ENCODE results near the gene CASP1.
"Not testable (repeated sequence)": the region's sequence is repeated elsewhere in the genome, so short reads cannot be mapped to it uniquely, and the experiment has no call there.

Gene CASP1

GRCh38 chr11:105063245-105063941 is 28.4 kb upstream of the CASP1 start:
- not testable (repeated sequence) for H3K79me1 ChIP-seq (replicated peaks; ENCODE audit: low read length, poor library complexity, severe bottlenecking); H2BK12ac ChIP-seq (ENCODE audit: low read length in 2 of 2); H3K9me3 ChIP-seq (ENCODE audit: control insufficient read depth, low read length); H3K14ac ChIP-seq (ENCODE audit: low read length in 2 of 2); H3K9ac ChIP-seq (ENCODE audit: low read length); H3K4me1 ChIP-seq (ENCODE audit: control insufficient read depth, insufficient read depth, low read depth, low read length); H3K27me3 ChIP-seq (ENCODE audit: control insufficient read depth in 1 of 2, insufficient read depth in 1 of 2, low read length in 2 of 2); H2BK5ac ChIP-seq (ENCODE audit: low read depth, low read length, poor library complexity, severe bottlenecking); H3K27ac ChIP-seq (ENCODE audit: low read length, poor library complexity, severe bottlenecking); H4K8ac ChIP-seq (ENCODE audit: low read length); H3K4ac ChIP-seq (ENCODE audit: low read depth in 1 of 2, low read length in 2 of 2); H2BK15ac ChIP-seq (ENCODE audit: low read depth, poor library complexity, severe bottlenecking); H3K23ac ChIP-seq (ENCODE audit: low read length in 2 of 2); H3K18ac ChIP-seq (ENCODE audit: low read depth in 1 of 2, low read length in 2 of 2); H3K4me2 ChIP-seq (ENCODE audit: low read length, poor library complexity, severe bottlenecking); H3K36me3 ChIP-seq (ENCODE audit: control insufficient read depth in 1 of 2, insufficient read depth in 2 of 2, low read depth in 1 of 2, low read length in 2 of 2); H2AFZ ChIP-seq (ENCODE audit: low read depth, low read length); H4K91ac ChIP-seq (ENCODE audit: low read length); H2BK120ac ChIP-seq (ENCODE audit: low read depth, low read length); DNase-seq; H2AK5ac ChIP-seq (ENCODE audit: low read length, severe bottlenecking)
- 54% methylated on average over 6 of the region's 9 CpGs for WGBS
- peak overlapping the region in 1 of 2 experiments; percentile 42 for H3K4me3 ChIP-seq (ENCODE audit: insufficient read depth in 1 of 2, low read depth in 1 of 2, low read length in 2 of 2)

GRCh38 chr11:105057432-105057831 is 22.5 kb upstream of the CASP1 start:
- H3K4me2 ChIP-seq (ENCODE audit: low read length, poor library complexity, severe bottlenecking) = no peak overlapping the region
- H4K8ac ChIP-seq (ENCODE audit: low read length) = no peak overlapping the region
- no peak overlapping the region for H2AK5ac ChIP-seq (ENCODE audit: low read length, severe bottlenecking)
- no peaks in the 10 kb centered on the region for H3K27me3 ChIP-seq (ENCODE audit: control insufficient read depth in 1 of 2, insufficient read depth in 1 of 2, low read length in 2 of 2)
- H3K18ac ChIP-seq (ENCODE audit: low read depth in 1 of 2, low read length in 2 of 2) = no peak overlapping the region
- H3K9ac ChIP-seq (ENCODE audit: low read length) = no peak overlapping the region
- H3K23ac ChIP-seq (ENCODE audit: low read length in 2 of 2) = no peak overlapping the region
- H3K4me1 ChIP-seq (ENCODE audit: control insufficient read depth, insufficient read depth, low read depth, low read length) = no peaks in the 10 kb centered on the region
- no peak overlapping the region for H3K27ac ChIP-seq (ENCODE audit: low read length, poor library complexity, severe bottlenecking)
- no peak overlapping the region for H2BK5ac ChIP-seq (ENCODE audit: low read depth, low read length, poor library complexity, severe bottlenecking)
- H3K9me3 ChIP-seq (ENCODE audit: control insufficient read depth, low read length) = no peaks in the 10 kb centered on the region
- no CpG with 5 or more reads among the region's 4 CpGs for WGBS
- no peak overlapping the region for H3K4me3 ChIP-seq (ENCODE audit: insufficient read depth in 1 of 2, low read depth in 1 of 2, low read length in 2 of 2)
- no peak overlapping the region for H2BK15ac ChIP-seq (ENCODE audit: low read depth, poor library complexity, severe bottlenecking)
- H3K79me1 ChIP-seq (replicated peaks; ENCODE audit: low read length, poor library complexity, severe bottlenecking) = no peaks in the 10 kb centered on the region
- no peak overlapping the region for H2BK12ac ChIP-seq (ENCODE audit: low read length in 2 of 2)
- H3K4ac ChIP-seq (ENCODE audit: low read depth in 1 of 2, low read length in 2 of 2) = no peak overlapping the region
- no peak for DNase-seq
- H3K36me3 ChIP-seq (ENCODE audit: control insufficient read depth in 1 of 2, insufficient read depth in 2 of 2, low read depth in 1 of 2, low read length in 2 of 2) = no peaks in the 10 kb centered on the region
- no peak overlapping the region for H3K14ac ChIP-seq (ENCODE audit: low read length in 2 of 2)
- no peak overlapping the region for H4K91ac ChIP-seq (ENCODE audit: low read length)
- H2BK120ac ChIP-seq (ENCODE audit: low read depth, low read length) = no peak overlapping the region
- no peak overlapping the region for H2AFZ ChIP-seq (ENCODE audit: low read depth, low read length)

GRCh38 chr11:105056446-105056845 is 21.5 kb upstream of the CASP1 start:
- Histone ChIP-seq H3K14ac (ENCODE audit: low read length in 2 of 2) (no peak overlapping the region), H3K4ac (ENCODE audit: low read depth in 1 of 2, low read length in 2 of 2) (no peak overlapping the region), H3K4me1 (ENCODE audit: control insufficient read depth, insufficient read depth, low read depth, low read length) (no peaks in the 10 kb centered on the region), H3K27ac (ENCODE audit: low read length, poor library complexity, severe bottlenecking) (no peak overlapping the region), H2BK15ac (ENCODE audit: low read depth, poor library complexity, severe bottlenecking) (no peak overlapping the region), H3K36me3 (ENCODE audit: control insufficient read depth in 1 of 2, insufficient read depth in 2 of 2, low read depth in 1 of 2, low read length in 2 of 2) (no peaks in the 10 kb centered on the region), H2AK5ac (ENCODE audit: low read length, severe bottlenecking) (no peak overlapping the region), H4K8ac (ENCODE audit: low read length) (no peak overlapping the region), H2BK120ac (ENCODE audit: low read depth, low read length) (no peak overlapping the region), H3K4me3 (ENCODE audit: insufficient read depth in 1 of 2, low read depth in 1 of 2, low read length in 2 of 2) (no peak overlapping the region), H4K91ac (ENCODE audit: low read length) (no peak overlapping the region), H2AFZ (ENCODE audit: low read depth, low read length) (no peak overlapping the region), H3K9ac (ENCODE audit: low read length) (no peak overlapping the region), H2BK5ac (ENCODE audit: low read depth, low read length, poor library complexity, severe bottlenecking) (no peak overlapping the region), H2BK12ac (ENCODE audit: low read length in 2 of 2) (no peak overlapping the region), H3K18ac (ENCODE audit: low read depth in 1 of 2, low read length in 2 of 2) (no peak overlapping the region), H3K27me3 (ENCODE audit: control insufficient read depth in 1 of 2, insufficient read depth in 1 of 2, low read length in 2 of 2) (no peaks in the 10 kb centered on the region), H3K4me2 (ENCODE audit: low read length, poor library complexity, severe bottlenecking) (no peak overlapping the region), H3K23ac (ENCODE audit: low read length in 2 of 2) (peak overlapping the region in 1 of 2 experiments; percentile 64), H3K9me3 (ENCODE audit: control insufficient read depth, low read length) (no peaks in the 10 kb centered on the region), H3K79me1 (replicated peaks; ENCODE audit: low read length, poor library complexity, severe bottlenecking) (no peaks in the 10 kb centered on the region)
- no peak for DNase-seq
- 100% methylated on average over 1 of the region's 1 CpG for WGBS

DNA sequence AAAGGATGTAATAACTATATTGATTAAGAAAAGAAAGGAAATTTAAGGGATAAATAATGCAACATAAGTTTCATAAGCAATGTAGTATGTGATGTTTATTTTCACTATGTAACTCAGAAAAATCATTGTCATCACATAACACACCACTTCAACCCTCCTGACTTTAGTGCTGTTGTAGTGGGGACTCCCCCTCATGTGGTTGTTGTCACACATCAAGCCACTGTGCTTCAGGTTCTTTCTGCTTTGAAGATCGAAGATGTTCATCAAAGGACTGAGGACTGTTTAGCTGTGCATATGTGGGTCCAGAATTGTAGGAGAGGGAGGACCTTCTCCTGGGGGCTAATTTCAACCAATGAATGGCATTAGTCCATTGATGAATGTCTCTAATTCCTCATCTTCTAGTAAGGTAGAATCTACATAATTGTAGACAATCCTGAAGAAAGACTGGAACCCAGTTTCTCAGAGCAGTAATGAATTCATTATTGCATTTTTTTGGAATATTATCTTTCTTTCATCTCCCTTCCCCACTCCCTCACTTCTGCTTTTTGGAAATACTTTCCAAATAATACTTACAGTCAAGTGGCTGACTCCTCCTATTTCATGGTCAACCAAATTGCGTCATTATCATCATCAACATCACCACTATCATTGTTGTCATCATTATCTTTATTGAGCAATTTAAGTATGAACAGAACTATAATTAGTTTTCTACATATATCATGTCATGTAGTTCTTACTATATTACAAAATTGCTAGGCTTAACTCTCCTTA is 20.0 kb upstream of the CASP1 start:
- no peak overlapping the region for H2BK120ac ChIP-seq (ENCODE audit: low read depth, low read length)
- no peak for DNase-seq
- H3K79me1 ChIP-seq (replicated peaks; ENCODE audit: low read length, poor library complexity, severe bottlenecking) = no peaks in the 10 kb centered on the region
- H2AFZ ChIP-seq (ENCODE audit: low read depth, low read length) = no peak overlapping the region
- H3K4ac ChIP-seq (ENCODE audit: low read depth in 1 of 2, low read length in 2 of 2) = no peak overlapping the region
- no peak overlapping the region for H2BK5ac ChIP-seq (ENCODE audit: low read depth, low read length, poor library complexity, severe bottlenecking)
- no peak overlapping the region for H3K9ac ChIP-seq (ENCODE audit: low read length)
- no peak overlapping the region for H3K4me2 ChIP-seq (ENCODE audit: low read length, poor library complexity, severe bottlenecking)
- H3K27me3 ChIP-seq (ENCODE audit: control insufficient read depth in 1 of 2, insufficient read depth in 1 of 2, low read length in 2 of 2) = no peaks in the 10 kb centered on the region
- H3K27ac ChIP-seq (ENCODE audit: low read length, poor library complexity, severe bottlenecking) = no peak overlapping the region
- H3K23ac ChIP-seq (ENCODE audit: low read length in 2 of 2) = no peak overlapping the region
- 100% methylated on average over 1 of the region's 2 CpGs for WGBS
- H2BK15ac ChIP-seq (ENCODE audit: low read depth, poor library complexity, severe bottlenecking) = no peak overlapping the region
- no peak overlapping the region for H3K14ac ChIP-seq (ENCODE audit: low read length in 2 of 2)
- no peaks in the 10 kb centered on the region for H3K9me3 ChIP-seq (ENCODE audit: control insufficient read depth, low read length)
- H3K18ac ChIP-seq (ENCODE audit: low read depth in 1 of 2, low read length in 2 of 2) = no peak overlapping the region
- no peak overlapping the region for H2AK5ac ChIP-seq (ENCODE audit: low read length, severe bottlenecking)
- H4K91ac ChIP-seq (ENCODE audit: low read length) = no peak overlapping the region
- H3K36me3 ChIP-seq (ENCODE audit: control insufficient read depth in 1 of 2, insufficient read depth in 2 of 2, low read depth in 1 of 2, low read length in 2 of 2) = no peaks in the 10 kb centered on the region
- no peak overlapping the region for H4K8ac ChIP-seq (ENCODE audit: low read length)
- no peaks in the 10 kb centered on the region for H3K4me1 ChIP-seq (ENCODE audit: control insufficient read depth, insufficient read depth, low read depth, low read length)
- H3K4me3 ChIP-seq (ENCODE audit: insufficient read depth in 1 of 2, low read depth in 1 of 2, low read length in 2 of 2) = no peak overlapping the region
- no peak overlapping the region for H2BK12ac ChIP-seq (ENCODE audit: low read length in 2 of 2)
